HepG2 (cell line): ENCODE measurements around the gene BLVRB. TPM values are rescaled to one million over a fixed set of nuclear protein-coding genes. Genes with fewer than 3 reads are reported as not detected.

Source experiments
- ATAC-seq: fragments of 200-7000 bp; cut with Tn5 transposase; 3 replicates; pipeline ENCODE4 v1.9.1; 2020; ENCODE audit warnings: mild to moderate bottlenecking, moderate library complexity
- BruUV-seq: library from RNA; stranded (reverse); fragments of 400-500 nt; replicated peaks from 2 replicates; lab custom pipeline; 2021; lab: Mats Ljungman, UMichigan
- CTCF ChIA-PET: fragments of 300-600 bp; formaldehyde crosslinking; extraction: SDS; loops from one replicate; lab custom pipeline; 2021; ENCODE audit warnings: low total read pairs, inconsistent platforms, low intra/inter-chr PET ratio; lab: Yijun Ruan, JAX
- POLR2A ChIA-PET: fragments of 350-600 bp; sonication (Branson Sonifier 250); formaldehyde crosslinking; loops from one replicate; lab custom pipeline; 2020; ENCODE audit warnings: antibody characterized with exemption, inconsistent platforms; lab: Yijun Ruan, JAX
- DNase-seq: peaks from one replicate; pipeline ENCODE4 v3.0.0-alpha.2; 2015; ENCODE audit warnings: low spot score
- FAIRE-seq: peaks from 3 replicates; lab custom pipeline; 2011; peaks lifted over from hg19 to GRCh38; lab: Jason Lieb, UNC
- H2AFZ ChIP-seq: one replicate; pipeline ENCODE4 v1.6.1; 2011; ENCODE audit warnings: low read length, inconsistent platforms
- H3K27ac ChIP-seq: fragments of 300-600 bp; 3 replicates; pipeline ENCODE4 v1.8.0; 2011; ENCODE audit warnings: mixed run types, mild to moderate bottlenecking, mixed read lengths, low read length, inconsistent platforms; ENCODE audit not compliant: insufficient read depth; ENCODE audit errors: extremely low read length
- H3K27me3 ChIP-seq, 2 experiments: fragments of 200-600 bp in 1 of 2; 2 replicates in 1 of 2; 3 replicates in 1 of 2; pipeline versions ENCODE4 v1.6.0 to v1.8.0; 2011; ENCODE audit warnings: low read length in 2 of 2, mild to moderate bottlenecking in 2 of 2, moderate library complexity in 2 of 2, inconsistent platforms in 1 of 2; ENCODE audit not compliant: insufficient read depth in 2 of 2, control insufficient read depth in 1 of 2
- H3K36me3 ChIP-seq, 2 experiments: fragments of 200-600 bp in 1 of 2; replicated peaks in 1 of 2; 2 replicates in 1 of 2; 3 replicates in 1 of 2; pipeline versions ENCODE4 v1.5.1 to v1.8.0; 2011; ENCODE audit warnings: low read length in 2 of 2, inconsistent platforms in 1 of 2; ENCODE audit not compliant: insufficient read depth in 2 of 2, control insufficient read depth in 1 of 2
- H3K4me1 ChIP-seq: 2 replicates; pipeline ENCODE4 v1.5.1; 2012; ENCODE audit warnings: low read length, inconsistent platforms; ENCODE audit not compliant: insufficient read depth
- H3K4me2 ChIP-seq: 2 replicates; pipeline ENCODE4 v1.6.0; 2011; ENCODE audit warnings: low read depth, low read length, inconsistent platforms
- H3K4me3 ChIP-seq, 3 experiments: fragments of 200-600 bp in 1 of 3; sonication (generic), shearing (Covaris generic) in 1 of 3; replicated peaks in 1 of 3; 2 replicates each; pipeline ENCODE4 v1.5.1; 2011 to 2016; ENCODE audit warnings: low read length in 3 of 3, inconsistent platforms in 2 of 3, low read depth in 2 of 3, mild to moderate bottlenecking in 2 of 3, control low read depth in 1 of 3, mixed read lengths in 1 of 3; ENCODE audit not compliant: insufficient read depth in 1 of 3
- H3K79me2 ChIP-seq: one replicate; pipeline ENCODE4 v1.6.1; 2011; ENCODE audit warnings: low read length, inconsistent platforms; ENCODE audit not compliant: insufficient read depth
- H3K9ac ChIP-seq: 2 replicates; pipeline ENCODE4 v1.6.0; 2011; ENCODE audit warnings: mild to moderate bottlenecking, low read depth, low read length, inconsistent platforms; ENCODE audit not compliant: insufficient read depth
- H3K9me3 ChIP-seq: 2 replicates; pipeline ENCODE4 v1.5.1; 2012; ENCODE audit warnings: mild to moderate bottlenecking, low read length
- H4K20me1 ChIP-seq: 2 replicates; pipeline ENCODE4 v1.6.0; 2011; ENCODE audit warnings: inconsistent platforms, mild to moderate bottlenecking, low read length, moderate library complexity; ENCODE audit not compliant: insufficient read depth
- FLYWCH1 ChIP-seq: sonication (generic); formaldehyde crosslinking; IDR thresholded peaks from 2 replicates; pipeline ENCODE4 v1.8.1; 2023; ENCODE audit warnings: mild to moderate bottlenecking, missing genetic modification reagents
- GABPA ChIP-seq, 2 experiments: IDR thresholded peaks; 2 replicates each; pipeline ENCODE4 v1.6.1; 2011 to 2016; ENCODE audit warnings: low read depth in 2 of 2, low read length in 1 of 2, missing biosample characterization in 1 of 2, missing genetic modification characterization in 1 of 2
- MEIS2 ChIP-seq: sonication (generic); formaldehyde crosslinking; IDR thresholded peaks from 2 replicates; pipeline ENCODE4 v1.9.0; 2021; ENCODE audit warnings: mild to moderate bottlenecking, missing genetic modification reagents
- MYNN ChIP-seq: sonication (generic); formaldehyde crosslinking; IDR thresholded peaks from 2 replicates; pipeline ENCODE4 v1.4.0; 2020; ENCODE audit warnings: mild to moderate bottlenecking, low read depth, missing genetic modification reagents
- PHF5A ChIP-seq: IDR thresholded peaks from one replicate; pipeline ENCODE4 v1.6.1; 2018; ENCODE audit warnings: low read depth, missing genetic modification reagents; ENCODE audit not compliant: unreplicated experiment
- TAF1 ChIP-seq: sonication (generic); formaldehyde crosslinking; IDR thresholded peaks from 2 replicates; pipeline ENCODE4 v1.4.0; 2020; ENCODE audit warnings: missing genetic modification reagents
- TBL1XR1 ChIP-seq: fragments of 150-350 bp; IDR thresholded peaks from 2 replicates; pipeline ENCODE4 v1.6.1; 2014; ENCODE audit warnings: borderline replicate concordance, low read length; ENCODE audit not compliant: partially characterized antibody
- TBP ChIP-seq: sonication (generic); formaldehyde crosslinking; IDR thresholded peaks from 2 replicates; pipeline ENCODE4 v1.5.0; 2020; ENCODE audit warnings: missing genetic modification reagents
- ZFAT ChIP-seq: sonication (generic); formaldehyde crosslinking; conservative IDR thresholded peaks from 2 replicates; pipeline ENCODE4 v1.8.1; 2023; ENCODE audit warnings: missing genetic modification reagents, inconsistent platforms
- WGBS: methylation state at CpG from one replicate; pipeline ENCODE4 v1.1.6; 2017; ENCODE audit warnings: low lambda C conversion rate; 5-methylcytosine and 5-hydroxymethylcytosine counted together
- in situ Hi-C: cut with HindIII; loops from 2 replicates; pipeline ENCODE4 v1.10.0; 2017; ENCODE audit warnings: low pct_unique_long_range_greater_than_20kb; ENCODE audit not compliant: extremely low pct_ligation_motif_present
- intact Hi-C: fragments of 100-400 bp; cut with micrococcal nuclease; formaldehyde crosslinking; loops from one replicate; pipeline ENCODE4 v1.10.0; 2022; ENCODE audit not compliant: unreplicated experiment
- polyA plus RNA-seq, 8 experiments: library from polyadenylated mRNA; depleted of rRNA in 3 of 8; stranded (reverse) in 7 of 8; unstranded in 1 of 8; fragments of >200 nt; fragmentation: Illumina TruSeq in 4 of 8; extraction: Trizol in 4 of 8; gene quantifications; 2 replicates each; pipeline versions ENCODE4 v1.2.1 to v1.2.3, GENCODE V29; 2011 to 2016; ENCODE audit warnings: low read depth in 4 of 8, missing spikeins in 1 of 8, mixed read lengths in 1 of 8; ENCODE audit not compliant: insufficient read depth in 1 of 8
- total RNA-seq, 5 experiments: library from RNA; depleted of rRNA; stranded (reverse); fragments of >200 nt; fragmentation: Illumina TruSeq; extraction: Trizol; gene quantifications; 2 replicates each; pipeline ENCODE4 v1.2.3, GENCODE V29; 2016; ENCODE audit warnings: low read depth in 1 of 5
- TF ChIP-seq, protein P1 (sequence below): sonication (generic); formaldehyde crosslinking; IDR thresholded peaks from 2 replicates; pipeline ENCODE4 v1.5.0; 2020; ENCODE audit warnings: mild to moderate bottlenecking, missing genetic modification reagents, borderline replicate concordance

Gene BLVRB
- total and polyA plus RNA-seq, 2 of the 13 experiments (the other 11 are each of a cell fraction or from before 2014, with no cell fraction given): 25.9 to 51.4 TPM

DNA sequence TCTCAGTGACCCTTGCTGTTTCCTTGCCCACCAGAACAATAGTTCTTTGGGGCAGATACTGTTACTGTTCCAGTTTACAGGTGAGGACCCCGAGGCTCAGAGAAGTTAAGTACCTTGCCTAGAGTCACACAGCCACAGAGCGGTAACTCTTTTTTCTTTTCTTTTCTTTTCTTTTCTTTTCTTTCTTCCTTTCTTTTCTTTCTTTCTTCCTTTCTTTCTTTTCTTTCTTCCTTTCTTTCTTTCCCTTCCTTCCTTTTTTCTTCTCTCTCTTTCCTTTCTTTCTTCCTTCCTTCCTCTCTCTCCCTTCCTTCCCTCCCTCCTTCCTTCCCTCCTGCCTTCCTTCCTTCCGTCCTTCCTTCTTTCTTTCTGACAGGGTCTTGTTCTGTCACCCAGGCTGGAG is 47.5 kb downstream of the BLVRB start:
- ChIA-PET POLR2A (interaction anchor here (2.0 to 2.6 kb wide), 2 partner anchors 8 to 25 kb away, joined by 12 to 20 read pairs; partner anchors contain the start of gene SERTAD1), CTCF (no interaction called here)
- Histone ChIP-seq H3K27ac (no peak overlapping the region), H2AFZ (no peak overlapping the region), H3K4me3 (no peak overlapping the region), H4K20me1 (no peaks in the 10 kb centered on the region), H3K4me1 (peaks cover 53% of the 10 kb centered on the region), H3K79me2 (no peaks in the 10 kb centered on the region), H3K9ac (no peak overlapping the region), H3K4me2 (peak overlapping the region; percentile 79; the same call in 1 of the 2 replicates), H3K27me3 (0 out of 5 replicates have a peak, but pooled peaks cover 0 to 5% of the 10 kb centered on the region in 2 experiments), H3K36me3 (peaks cover 0 to 2% of the 10 kb centered on the region in 2 experiments; a peak in 1 of 5 replicates), H3K9me3 (no peaks in the 10 kb centered on the region)
- in situ Hi-C loops: no loop called here
- DNase-seq (no peak), ATAC-seq (no peak), FAIRE-seq (no peak)
- intact Hi-C loops: no loop called here
- 53% methylated on average over 3 of the region's 3 CpGs for WGBS
- TF ChIP-seq MEIS2 (no peak), TBL1XR1 (no peak), PHF5A (CRISPR knock-in tag) (no peak), TBP (CRISPR knock-in tag) (no peak), ZFAT (CRISPR knock-in tag) (no peak), GABPA (IDR thresholded peaks at IDR 0.05; ENCODE audit: low read depth, low read length) (no peak), GABPA (CRISPR knock-in tag; IDR thresholded peaks at IDR 0.05; ENCODE audit: low read depth) (no peak)
- no TSS peak for BruUV-seq

DNA sequence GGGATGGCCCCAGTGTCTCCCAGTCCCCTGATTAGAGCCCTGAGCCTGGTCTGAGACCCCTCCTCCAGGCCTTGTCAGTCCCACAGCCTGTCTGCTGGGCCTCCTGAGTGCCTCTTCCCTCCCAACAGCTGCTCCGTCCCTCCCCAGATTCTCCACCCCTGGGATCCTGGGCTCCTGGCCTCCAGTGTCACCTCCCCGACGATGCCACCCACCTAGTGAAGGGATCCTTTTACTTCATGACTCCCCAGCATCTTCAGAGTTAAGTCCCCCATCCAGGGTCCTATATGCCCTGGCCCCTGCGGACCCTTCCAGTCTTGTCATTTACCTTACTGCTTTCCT is 47.9 kb downstream of the BLVRB start:
- Histone ChIP-seq H3K79me2 (no peaks in the 10 kb centered on the region), H3K36me3 (no peaks in the 10 kb centered on the region), H2AFZ (no peak overlapping the region), H3K9ac (peak overlapping the region; percentile 61; the same call in 1 of the 2 replicates), H3K4me2 (peak overlapping the region; percentile 79), H3K4me3 (peak overlapping the region in 2 of 3 experiments; percentile 50 to 65; a peak in 3 of 6 replicates), H3K9me3 (no peaks in the 10 kb centered on the region), H3K4me1 (peaks cover 49% of the 10 kb centered on the region), H3K27me3 (0 out of 5 replicates have a peak, but pooled peaks cover 0 to 5% of the 10 kb centered on the region in 2 experiments), H3K27ac (no peak overlapping the region), H4K20me1 (no peaks in the 10 kb centered on the region)
- intact Hi-C loops (loop anchor here (1.0 kb wide), 1 partner anchor 47 kb away; no protein-coding TSS in a partner anchor), in situ Hi-C loops (no loop called here)
- no TSS peak for BruUV-seq
- ChIA-PET POLR2A (interaction anchor here (0.6 to 2.6 kb wide), 4 partner anchors 9 to 26 kb away, joined by 4 to 20 read pairs (median 10); partner anchors contain the start of gene SERTAD1), CTCF (no interaction called here)
- FAIRE-seq: no peak
- 32% methylated on average over 4 of the region's 4 CpGs for WGBS
- TF ChIP-seq, protein P1, sequence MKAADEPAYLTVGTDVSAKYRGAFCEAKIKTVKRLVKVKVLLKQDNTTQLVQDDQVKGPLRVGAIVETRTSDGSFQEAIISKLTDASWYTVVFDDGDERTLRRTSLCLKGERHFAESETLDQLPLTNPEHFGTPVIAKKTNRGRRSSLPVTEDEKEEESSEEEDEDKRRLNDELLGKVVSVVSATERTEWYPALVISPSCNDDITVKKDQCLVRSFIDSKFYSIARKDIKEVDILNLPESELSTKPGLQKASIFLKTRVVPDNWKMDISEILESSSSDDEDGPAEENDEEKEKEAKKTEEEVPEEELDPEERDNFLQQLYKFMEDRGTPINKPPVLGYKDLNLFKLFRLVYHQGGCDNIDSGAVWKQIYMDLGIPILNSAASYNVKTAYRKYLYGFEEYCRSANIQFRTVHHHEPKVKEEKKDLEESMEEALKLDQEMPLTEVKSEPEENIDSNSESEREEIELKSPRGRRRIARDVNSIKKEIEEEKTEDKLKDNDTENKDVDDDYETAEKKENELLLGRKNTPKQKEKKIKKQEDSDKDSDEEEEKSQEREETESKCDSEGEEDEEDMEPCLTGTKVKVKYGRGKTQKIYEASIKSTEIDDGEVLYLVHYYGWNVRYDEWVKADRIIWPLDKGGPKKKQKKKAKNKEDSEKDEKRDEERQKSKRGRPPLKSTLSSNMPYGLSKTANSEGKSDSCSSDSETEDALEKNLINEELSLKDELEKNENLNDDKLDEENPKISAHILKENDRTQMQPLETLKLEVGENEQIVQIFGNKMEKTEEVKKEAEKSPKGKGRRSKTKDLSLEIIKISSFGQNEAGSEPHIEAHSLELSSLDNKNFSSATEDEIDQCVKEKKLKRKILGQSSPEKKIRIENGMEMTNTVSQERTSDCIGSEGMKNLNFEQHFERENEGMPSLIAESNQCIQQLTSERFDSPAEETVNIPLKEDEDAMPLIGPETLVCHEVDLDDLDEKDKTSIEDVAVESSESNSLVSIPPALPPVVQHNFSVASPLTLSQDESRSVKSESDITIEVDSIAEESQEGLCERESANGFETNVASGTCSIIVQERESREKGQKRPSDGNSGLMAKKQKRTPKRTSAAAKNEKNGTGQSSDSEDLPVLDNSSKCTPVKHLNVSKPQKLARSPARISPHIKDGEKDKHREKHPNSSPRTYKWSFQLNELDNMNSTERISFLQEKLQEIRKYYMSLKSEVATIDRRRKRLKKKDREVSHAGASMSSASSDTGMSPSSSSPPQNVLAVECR (CRISPR knock-in tag): no peak; the same call in 1 of the 2 replicates
- TF ChIP-seq TAF1 (0 out of 2 replicates have a peak, but pooled peaks have one; percentile 1), MYNN (no peak), FLYWCH1 (no peak)
- DNase-seq: no peak
- ATAC-seq: no peak
